Astrocyte (in vitro differentiated cells and primary cell): Measurements from ENCODE around the gene CAMK1D. TPM values are rescaled to one million over a fixed set of nuclear protein-coding genes. Genes with fewer than 3 reads are reported as not detected.

ENCODE experiments used
- DNase-seq: peaks from one replicate; pipeline ENCODE4 v3.0.0-alpha.2; 2010; ENCODE audit warnings: low read depth
- FAIRE-seq: peaks from 2 replicates; lab custom pipeline; 2011; peaks lifted over from hg19 to GRCh38; lab: Jason Lieb, UNC
- H2AFZ ChIP-seq: 2 replicates; pipeline ENCODE4 v1.6.0; 2012; ENCODE audit warnings: low read depth, low read length, inconsistent platforms
- H3K27ac ChIP-seq: 2 replicates; pipeline ENCODE4 v1.5.1; 2011; ENCODE audit warnings: low read depth, low read length, inconsistent platforms
- H3K27me3 ChIP-seq: 2 replicates; pipeline ENCODE4 v1.6.0; 2011; ENCODE audit warnings: low read length, inconsistent platforms; ENCODE audit not compliant: insufficient read depth
- H3K36me3 ChIP-seq: 2 replicates; pipeline ENCODE4 v1.5.1; 2011; ENCODE audit warnings: low read length, inconsistent platforms; ENCODE audit not compliant: insufficient read depth
- H3K4me1 ChIP-seq: 2 replicates; pipeline ENCODE4 v1.5.1; 2011; ENCODE audit warnings: low read length, inconsistent platforms; ENCODE audit not compliant: insufficient read depth
- H3K4me2 ChIP-seq: 2 replicates; pipeline ENCODE4 v1.6.0; 2012; ENCODE audit warnings: low read length, inconsistent platforms
- H3K4me3 ChIP-seq: 2 replicates; pipeline ENCODE4 v1.5.1; 2011; ENCODE audit warnings: low read depth, mild to moderate bottlenecking, low read length, inconsistent platforms; ENCODE audit not compliant: insufficient read depth
- H3K79me2 ChIP-seq: 2 replicates; pipeline ENCODE4 v1.6.0; 2012; ENCODE audit warnings: mild to moderate bottlenecking, low read length, inconsistent platforms; ENCODE audit not compliant: insufficient read depth
- H3K9ac ChIP-seq: 2 replicates; pipeline ENCODE4 v1.6.0; 2012; ENCODE audit warnings: mild to moderate bottlenecking, low read length, inconsistent platforms
- H3K9me3 ChIP-seq: 2 replicates; pipeline ENCODE4 v1.5.1; 2012; ENCODE audit warnings: low read depth, mild to moderate bottlenecking, low read length, inconsistent platforms; ENCODE audit not compliant: insufficient read depth
- H4K20me1 ChIP-seq: 2 replicates; pipeline ENCODE4 v1.6.0; 2012; ENCODE audit warnings: low read length, inconsistent platforms; ENCODE audit not compliant: insufficient read depth
- H3K27ac Mint-ChIP-seq: one replicate; pipeline ENCODE4 v1.8.0; 2021; ENCODE audit warnings: mild to moderate bottlenecking, mixed read lengths; ENCODE audit not compliant: unreplicated experiment
- H3K27me3 Mint-ChIP-seq: one replicate; pipeline ENCODE4 v1.8.0; 2021; ENCODE audit warnings: low read depth, mixed read lengths; ENCODE audit not compliant: unreplicated experiment
- H3K36me3 Mint-ChIP-seq: one replicate; pipeline ENCODE4 v1.8.0; 2021; ENCODE audit warnings: low read depth, mixed read lengths; ENCODE audit not compliant: unreplicated experiment
- H3K4me1 Mint-ChIP-seq: one replicate; pipeline ENCODE4 v1.8.0; 2021; ENCODE audit warnings: low read depth, mixed read lengths; ENCODE audit not compliant: unreplicated experiment
- H3K4me3 Mint-ChIP-seq: one replicate; pipeline ENCODE4 v1.8.0; 2021; ENCODE audit warnings: mild to moderate bottlenecking, moderate library complexity, mixed read lengths; ENCODE audit not compliant: unreplicated experiment
- H3K9me3 Mint-ChIP-seq: one replicate; pipeline ENCODE4 v1.8.0; 2021; ENCODE audit warnings: mild to moderate bottlenecking, mixed read lengths; ENCODE audit not compliant: unreplicated experiment
- EZH2 ChIP-seq: IDR thresholded peaks from 2 replicates; pipeline ENCODE4 v1.6.1; 2012; ENCODE audit warnings: mild to moderate bottlenecking, low read length, inconsistent platforms; ENCODE audit not compliant: insufficient read depth
- total RNA-seq: library from RNA; stranded (reverse); gene quantifications from 2 replicates; pipeline ENCODE4 v1.2.1, GENCODE V29; 2021
- TF ChIP-seq, protein P1 (sequence below): IDR thresholded peaks from 2 replicates; pipeline ENCODE4 v1.5.1; 2011; ENCODE audit warnings: low read depth, mild to moderate bottlenecking, inconsistent platforms, low read length, moderate library complexity; ENCODE audit not compliant: insufficient read depth

The CAMK1D gene
- total RNA-seq, 1 donor from 2014 or later, result 23.6 TPM

DNA sequence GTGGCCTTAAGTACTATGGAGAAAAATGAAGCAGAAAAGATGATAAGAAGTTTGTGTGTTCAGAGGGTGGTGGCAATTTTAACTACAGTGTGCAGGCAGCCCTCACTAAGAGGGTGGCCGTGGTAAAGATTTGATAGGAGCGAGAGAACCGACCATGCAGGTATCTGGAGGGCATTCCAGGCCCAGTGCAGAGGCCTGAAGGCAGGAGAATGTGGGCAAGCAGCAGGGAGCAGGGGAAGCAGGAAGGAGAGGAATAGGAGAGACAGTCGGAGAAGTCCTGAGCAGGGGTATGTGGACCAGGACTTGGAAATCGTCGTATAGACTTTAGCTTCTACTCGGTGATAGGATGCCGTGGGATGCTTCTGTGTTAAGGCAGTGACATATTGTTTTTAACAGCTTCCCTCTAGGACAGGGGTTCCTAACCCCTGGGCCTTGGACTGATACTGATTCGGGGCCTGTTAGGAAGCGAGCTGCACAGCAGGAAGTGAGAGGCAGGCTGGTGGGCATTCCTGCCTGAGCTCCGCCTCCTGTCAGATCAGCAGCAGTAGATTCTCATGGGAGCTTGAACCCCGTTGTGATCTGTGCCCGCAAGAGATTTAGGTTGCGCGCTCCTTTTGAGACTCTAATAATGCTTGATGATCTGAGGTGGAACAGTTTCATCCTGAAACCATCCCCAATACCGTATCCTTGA is 425.0 kb downstream of the CAMK1D start:
- FAIRE-seq (no peak), DNase-seq (no peak)
- Mint-ChIP-seq H3K4me1 (peaks cover 8% of the 10 kb centered on the region), H3K36me3 (peaks cover 26% of the 10 kb centered on the region), H3K27me3 (peaks cover 5% of the 10 kb centered on the region), H3K9me3 (peaks cover 11% of the 10 kb centered on the region), H3K4me3 (no peak overlapping the region), H3K27ac (no peak overlapping the region)
- Histone ChIP-seq H3K79me2 (no peaks in the 10 kb centered on the region), H2AFZ (no peak overlapping the region), H4K20me1 (peaks cover 8% of the 10 kb centered on the region), H3K9me3 (no peaks in the 10 kb centered on the region), H3K36me3 (no peaks in the 10 kb centered on the region), H3K4me1 (no peaks in the 10 kb centered on the region), H3K27me3 (no peaks in the 10 kb centered on the region), H3K27ac (no peak overlapping the region), H3K9ac (no peak overlapping the region), H3K4me2 (no peak overlapping the region), H3K4me3 (no peak overlapping the region)
- TF ChIP-seq, protein P1, sequence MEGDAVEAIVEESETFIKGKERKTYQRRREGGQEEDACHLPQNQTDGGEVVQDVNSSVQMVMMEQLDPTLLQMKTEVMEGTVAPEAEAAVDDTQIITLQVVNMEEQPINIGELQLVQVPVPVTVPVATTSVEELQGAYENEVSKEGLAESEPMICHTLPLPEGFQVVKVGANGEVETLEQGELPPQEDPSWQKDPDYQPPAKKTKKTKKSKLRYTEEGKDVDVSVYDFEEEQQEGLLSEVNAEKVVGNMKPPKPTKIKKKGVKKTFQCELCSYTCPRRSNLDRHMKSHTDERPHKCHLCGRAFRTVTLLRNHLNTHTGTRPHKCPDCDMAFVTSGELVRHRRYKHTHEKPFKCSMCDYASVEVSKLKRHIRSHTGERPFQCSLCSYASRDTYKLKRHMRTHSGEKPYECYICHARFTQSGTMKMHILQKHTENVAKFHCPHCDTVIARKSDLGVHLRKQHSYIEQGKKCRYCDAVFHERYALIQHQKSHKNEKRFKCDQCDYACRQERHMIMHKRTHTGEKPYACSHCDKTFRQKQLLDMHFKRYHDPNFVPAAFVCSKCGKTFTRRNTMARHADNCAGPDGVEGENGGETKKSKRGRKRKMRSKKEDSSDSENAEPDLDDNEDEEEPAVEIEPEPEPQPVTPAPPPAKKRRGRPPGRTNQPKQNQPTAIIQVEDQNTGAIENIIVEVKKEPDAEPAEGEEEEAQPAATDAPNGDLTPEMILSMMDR, result no peak
- no peak for TF ChIP-seq EZH2

DNA sequence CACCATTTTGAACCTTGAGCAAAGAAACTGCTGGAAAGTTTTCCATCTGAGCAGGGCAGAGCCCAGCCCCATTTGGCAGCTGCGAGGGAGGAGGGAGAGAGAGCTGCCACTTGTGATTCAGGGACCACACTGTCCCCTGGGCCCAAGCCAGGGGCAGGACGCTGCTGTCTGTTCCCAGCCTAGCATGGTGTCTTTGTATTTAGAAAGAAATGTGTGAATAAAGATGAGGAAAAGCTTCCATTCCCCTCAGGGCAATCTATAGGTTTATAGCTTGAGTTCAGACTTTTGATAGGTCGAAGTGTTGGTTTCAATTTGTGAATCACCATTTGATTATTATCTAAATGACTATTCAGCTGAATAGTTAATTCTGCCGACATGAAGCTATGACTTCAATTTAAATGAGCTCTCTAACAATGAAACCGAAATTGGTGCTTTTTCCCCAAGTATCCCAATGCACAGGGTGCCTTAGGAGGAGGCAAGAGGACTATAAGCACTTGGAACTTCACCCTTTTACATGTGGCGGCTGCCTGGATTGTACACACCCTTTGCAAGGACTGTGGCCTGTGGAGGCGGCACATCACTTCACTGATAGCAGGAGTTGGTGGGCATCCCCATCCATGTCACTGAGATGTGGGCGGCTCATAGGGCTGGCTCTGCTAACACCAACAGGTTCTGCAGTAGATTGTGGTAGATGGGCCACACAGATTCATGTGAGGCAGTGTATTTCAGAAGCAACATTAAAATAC is 428.7 kb downstream of the CAMK1D start:
- H3K79me2 ChIP-seq, result no peaks in the 10 kb centered on the region
- no peak for DNase-seq
- H2AFZ ChIP-seq, result no peak overlapping the region
- no peak overlapping the region for H3K9ac ChIP-seq
- Mint-ChIP-seq H3K27ac (no peak overlapping the region), H3K36me3 (peaks cover 29% of the 10 kb centered on the region), H3K9me3 (peaks cover 6% of the 10 kb centered on the region), H3K27me3 (peaks cover 3% of the 10 kb centered on the region), H3K4me3 (no peak overlapping the region), H3K4me1 (peaks cover 14% of the 10 kb centered on the region)
- H3K36me3 ChIP-seq, result no peaks in the 10 kb centered on the region
- H3K4me3 ChIP-seq, result no peak overlapping the region
- no peak for FAIRE-seq
- no peaks in the 10 kb centered on the region for H3K4me1 ChIP-seq
- no peak overlapping the region for H3K4me2 ChIP-seq
- H4K20me1 ChIP-seq, result peaks cover 8% of the 10 kb centered on the region
- H3K27me3 ChIP-seq, result no peaks in the 10 kb centered on the region
- H3K9me3 ChIP-seq, result no peaks in the 10 kb centered on the region
- no peak overlapping the region for H3K27ac ChIP-seq
- TF ChIP-seq EZH2, result no peak
- TF ChIP-seq, protein P1, result no peak
